HCT116 (cell line): ENCODE measurements around the gene SPIB. TPM values are rescaled to one million over a fixed set of nuclear protein-coding genes. Genes with fewer than 3 reads are reported as not detected.
"Not testable (repeated sequence)": the region's sequence is repeated elsewhere in the genome, so short reads cannot be mapped to it uniquely, and the experiment has no call there.

Source experiments
- ATAC-seq: fragments of 200-7000 bp; cut with Tn5 transposase; 2 replicates; pipeline ENCODE4 v1.9.1; 2020; ENCODE audit warnings: mild to moderate bottlenecking, moderate library complexity
- BruUV-seq: library from RNA; stranded (reverse); fragments of 400-500 nt; replicated peaks from 2 replicates; lab custom pipeline; 2021; lab: Mats Ljungman, UMichigan
- CTCF ChIA-PET: fragments of 300-600 bp; sonication (Branson Sonifier 250); formaldehyde crosslinking; loops from one replicate; lab custom pipeline; 2021; ENCODE audit warnings: antibody characterized with exemption; lab: Charles Lee
- POLR2A ChIA-PET: fragments of 300-600, 350-600 bp; sonication (Branson Sonifier 250); formaldehyde crosslinking; loops from one replicate; lab custom pipeline; 2021; ENCODE audit warnings: antibody characterized with exemption; lab: Charles Lee
- RAD21 ChIA-PET, 2 experiments: fragments of 300-600 bp; sonication (Branson Sonifier 250); formaldehyde crosslinking; loops; one replicate each; lab custom pipeline; 2023; ENCODE audit warnings: low total read pairs in 2 of 2; ENCODE audit not compliant: uncharacterized antibody in 2 of 2, unreplicated experiment in 2 of 2, low non-redundant PET in 1 of 2; lab: Charles Lee
- DNase-seq: peaks from one replicate; pipeline ENCODE4 v3.0.0-alpha.2; 2010; ENCODE audit warnings: low read depth, low spot score
- H2AFZ ChIP-seq: fragments of 200-600 bp; shearing (Covaris generic), sonication (generic); 2 replicates; pipeline ENCODE4 v1.6.1; 2017; ENCODE audit warnings: low read depth, mixed run types, mixed read lengths, antibody characterized with exemption, low read length; ENCODE audit not compliant: poor library complexity, severe bottlenecking
- H3K27ac ChIP-seq: 2 replicates; pipeline ENCODE4 v1.5.1; 2012; ENCODE audit warnings: low read depth, low read length
- H3K27me3 ChIP-seq: fragments of 200-600 bp; sonication (generic); 2 replicates; pipeline ENCODE4 v1.6.1; 2016; ENCODE audit warnings: mixed run types, low read length, mixed read lengths; ENCODE audit not compliant: insufficient read depth
- H3K36me3 ChIP-seq, 2 experiments: fragments of 200-500 bp in 1 of 2; fragments of 200-600 bp in 1 of 2; sonication (Bioruptor generic) in 1 of 2; sonication (generic) in 1 of 2; 2 replicates each; pipeline versions ENCODE4 v1.5.1 to v1.6.1; 2014 to 2016; ENCODE audit warnings: low read length in 2 of 2, inconsistent platforms in 1 of 2, mixed read lengths in 1 of 2, mixed run types in 1 of 2; ENCODE audit not compliant: insufficient read depth in 2 of 2, control insufficient read depth in 1 of 2
- H3K4me1 ChIP-seq, 2 experiments: fragments of 200-600 bp in 1 of 2; sonication (generic) in 1 of 2; 2 replicates each; pipeline versions ENCODE4 v1.5.1 to v1.6.1; 2012 to 2017; ENCODE audit warnings: low read length in 2 of 2, inconsistent platforms in 1 of 2, mild to moderate bottlenecking in 1 of 2, mixed read lengths in 1 of 2, mixed run types in 1 of 2, moderate library complexity in 1 of 2; ENCODE audit not compliant: insufficient read depth in 2 of 2, control insufficient read depth in 1 of 2
- H3K4me2 ChIP-seq: fragments of 200-600 bp; sonication (generic); 2 replicates; pipeline ENCODE4 v1.6.1; 2017; ENCODE audit warnings: mixed run types, low read length, mixed read lengths
- H3K4me3 ChIP-seq, 2 experiments: fragments of 200-600 bp in 1 of 2; sonication (generic) in 1 of 2; replicated peaks in 1 of 2; 2 replicates each; pipeline ENCODE4 v1.5.1; 2011 to 2016; ENCODE audit warnings: low read length in 2 of 2, control low read depth in 1 of 2, low read depth in 1 of 2, mild to moderate bottlenecking in 1 of 2, mixed read lengths in 1 of 2, mixed run types in 1 of 2
- H3K79me2 ChIP-seq: fragments of 200-600 bp; sonication (generic); 2 replicates; pipeline ENCODE4 v1.6.1; 2017; ENCODE audit warnings: mild to moderate bottlenecking, mixed run types, low read length, moderate library complexity, mixed read lengths; ENCODE audit not compliant: insufficient read depth
- H3K9ac ChIP-seq: fragments of 200-600 bp; sonication (generic); 2 replicates; pipeline ENCODE4 v1.6.1; 2016; ENCODE audit warnings: low read length, mixed read lengths
- H3K9me2 ChIP-seq: fragments of 200-600 bp; sonication (generic), shearing (Covaris generic); 2 replicates; pipeline ENCODE4 v1.6.1; 2017; ENCODE audit warnings: mixed run types, mild to moderate bottlenecking, moderate library complexity; ENCODE audit not compliant: insufficient read depth
- H3K9me3 ChIP-seq, 2 experiments: fragments of 200-500 bp in 1 of 2; fragments of 200-600 bp in 1 of 2; sonication (Bioruptor generic) in 1 of 2; sonication (generic) in 1 of 2; 2 replicates each; pipeline ENCODE4 v1.6.1; 2014 to 2017; ENCODE audit warnings: low read length in 2 of 2, mixed read lengths in 2 of 2, inconsistent platforms in 1 of 2, low read depth in 1 of 2, mild to moderate bottlenecking in 1 of 2, mixed run types in 1 of 2, moderate library complexity in 1 of 2; ENCODE audit not compliant: control insufficient read depth in 1 of 2, insufficient read depth in 1 of 2
- H4K20me1 ChIP-seq: fragments of 200-600 bp; sonication (generic), shearing (Covaris generic); 2 replicates; pipeline ENCODE4 v1.6.1; 2017; ENCODE audit warnings: mixed run types, mild to moderate bottlenecking, moderate library complexity; ENCODE audit not compliant: insufficient read depth
- CEBPB ChIP-seq: IDR thresholded peaks from 2 replicates; pipeline ENCODE4 v1.6.1; 2012; ENCODE audit warnings: low read depth
- EGR1 ChIP-seq: IDR thresholded peaks from 2 replicates; pipeline ENCODE4 v1.6.1; 2012; ENCODE audit warnings: low read depth
- EZH2 ChIP-seq: fragments of 200-600 bp; sonication (generic); IDR thresholded peaks from 2 replicates; pipeline ENCODE4 v1.6.1; 2017; ENCODE audit warnings: antibody characterized with exemption, mixed run types
- POLR2A ChIP-seq: IDR thresholded peaks from 2 replicates; pipeline ENCODE4 v1.7.0; 2011; ENCODE audit warnings: borderline replicate concordance; ENCODE audit not compliant: insufficient read depth, insufficient read length; ENCODE audit errors: extremely low read depth
- SIN3A ChIP-seq: IDR thresholded peaks from 2 replicates; pipeline ENCODE4 v1.6.1; 2012; ENCODE audit warnings: low read depth
- SP1 ChIP-seq: IDR thresholded peaks from 2 replicates; pipeline ENCODE4 v1.6.1; 2012; ENCODE audit warnings: low read depth
- intact Hi-C: fragments of 100-400 bp; cut with micrococcal nuclease; formaldehyde crosslinking; loops from 2 replicates; pipeline ENCODE4 v1.10.0; 2022
- total RNA-seq: library from RNA; stranded (reverse); gene quantifications from one replicate; pipeline ENCODE4 v1.2.1, GENCODE V29; 2021; ENCODE audit not compliant: unreplicated experiment

SPIB gene
- total RNA-seq, 1 experiment from 2014 or later: 0.96 TPM

GRCh38 chr19:50387868-50388245 is 30.9 kb upstream of the SPIB start:
- no peaks in the 10 kb centered on the region for H3K9me2 ChIP-seq
- no peaks in the 10 kb centered on the region for H3K9me3 ChIP-seq
- intact Hi-C loops: no loop called here
- H3K4me2 ChIP-seq: no peak overlapping the region
- peaks cover 71% of the 10 kb centered on the region for H3K79me2 ChIP-seq
- DNase-seq: no peak
- no peaks in the 10 kb centered on the region for H4K20me1 ChIP-seq
- POLR2A ChIA-PET: no interaction called here
- CTCF ChIA-PET: no interaction called here
- RAD21 ChIA-PET: no interaction called here
- H3K4me3 ChIP-seq: no peak overlapping the region
- H3K9ac ChIP-seq: no peak overlapping the region
- H3K36me3 ChIP-seq: peaks cover 8 to 19% of the 10 kb centered on the region in 2 experiments; a peak in 2 of 4 replicates
- H3K4me1 ChIP-seq: peaks cover 11 to 16% of the 10 kb centered on the region in 2 experiments; a peak in 3 of 4 replicates
- no peaks in the 10 kb centered on the region for H3K27me3 ChIP-seq
- H2AFZ ChIP-seq: no peak overlapping the region
- BruUV-seq: no TSS peak
- ATAC-seq: no peak
- TF ChIP-seq CEBPB (no peak), SIN3A (no peak), EGR1 (no peak), EZH2 (no peak), SP1 (no peak), POLR2A (no peak)
- TF ChIP-seq, all 23 proteins: peak for 0
- no peak overlapping the region for H3K27ac ChIP-seq

- BruUV-seq, DNase-seq, POLR2A ChIA-PET, H4K20me1 ChIP-seq, H3K9me3 ChIP-seq, H3K27me3 ChIP-seq, H3K9ac ChIP-seq, ATAC-seq, H3K27ac ChIP-seq, H2AFZ ChIP-seq, H3K9me2 ChIP-seq, intact Hi-C loops, H3K4me3 ChIP-seq, H3K4me1 ChIP-seq, RAD21 ChIA-PET, H3K4me2 ChIP-seq: not testable (repeated sequence)
- Histone ChIP-seq H3K36me3 (peaks cover 8 to 24% of the 10 kb centered on the region in 2 experiments; a peak in 2 of 4 replicates), H3K79me2 (peaks cover 77% of the 10 kb centered on the region)
- CTCF ChIA-PET: interaction anchor here (0.7 kb wide), 1 partner anchor 21 kb away, joined by 3 read pairs; no protein-coding TSS in a partner anchor
Measured at GRCh38 chr19:50390295-50390694, 28.4 kb upstream of the SPIB start.

- BruUV-seq, H3K27ac ChIP-seq, H4K20me1 ChIP-seq, H3K4me1 ChIP-seq, H3K9me2 ChIP-seq, ATAC-seq, RAD21 ChIA-PET, intact Hi-C loops, H3K27me3 ChIP-seq, CTCF ChIA-PET, POLR2A ChIA-PET, H3K9me3 ChIP-seq, H3K4me2 ChIP-seq, H2AFZ ChIP-seq, H3K4me3 ChIP-seq, DNase-seq, H3K9ac ChIP-seq: not testable (repeated sequence)
- Histone ChIP-seq H3K79me2 (peaks cover 76% of the 10 kb centered on the region), H3K36me3 (peaks cover 8 to 27% of the 10 kb centered on the region in 2 experiments; a peak in 2 of 4 replicates)
Measured at GRCh38 chr19:50390952-50391351, 27.8 kb upstream of the SPIB start.
